IPS DF 4.7 (cell line): ENCODE results near the gene POLR3H.

Experiments
- DNase-seq: peaks from one replicate; pipeline ENCODE4 v3.0.0-alpha.2; 2013; ENCODE audit warnings: low spot score; ENCODE audit errors: extremely low read depth

POLR3H gene

GRCh38 chr22:41485033-41485432, 59.2 kb downstream of the POLR3H start:
- DNase-seq, result no peak

- DNase-seq, result no peak
Measured at GRCh38 chr22:41482319-41482935, 61.8 kb downstream of the POLR3H start.

GRCh38 chr22:41481925-41482318, 62.3 kb downstream of the POLR3H start:
- DNase-seq, result no peak

GRCh38 chr22:41481131-41481830, 63.0 kb downstream of the POLR3H start:
- no peak for DNase-seq

GRCh38 chr22:41480397-41480735, 63.9 kb downstream of the POLR3H start:
- DNase-seq, result no peak

GRCh38 chr22:41479671-41480396, 64.4 kb downstream of the POLR3H start:
- no peak for DNase-seq

- no peak for DNase-seq
Measured at GRCh38 chr22:41478891-41479521, 65.3 kb downstream of the POLR3H start.

- no peak for DNase-seq
Measured at GRCh38 chr22:41478473-41478872, 65.8 kb downstream of the POLR3H start.
